GM23338 (cell line): Measurements from ENCODE around the gene SAA1. TPM values are rescaled to one million over a fixed set of nuclear protein-coding genes. Genes with fewer than 3 reads are reported as not detected.

ENCODE experiments used
- ATAC-seq: fragments of 200-7000 bp; cut with Tn5 transposase; 3 replicates; pipeline ENCODE4 v1.9.1; 2020
- DNase-seq: peaks from one replicate; pipeline ENCODE4 v3.0.0-alpha.2; 2015; ENCODE audit warnings: low spot score
- H2AFZ ChIP-seq: fragments of 200-600 bp; sonication (generic); 2 replicates; pipeline ENCODE4 v1.8.0; 2016; ENCODE audit warnings: antibody characterized with exemption, mild to moderate bottlenecking, moderate library complexity
- H3F3A ChIP-seq: fragments of 200-600 bp; sonication (generic); replicated peaks from 2 replicates; pipeline ENCODE4 v1.8.0; 2017; ENCODE audit warnings: antibody characterized with exemption, mixed run types, low read depth
- H3K27ac ChIP-seq: fragments of 200-600 bp; sonication (generic); 2 replicates; pipeline ENCODE4 v1.6.1; 2016; ENCODE audit warnings: low read depth
- H3K27me3 ChIP-seq: fragments of 200-600 bp; sonication (generic); 2 replicates; pipeline ENCODE4 v1.8.0; 2016; ENCODE audit warnings: mild to moderate bottlenecking, mixed run types, moderate library complexity; ENCODE audit not compliant: insufficient read depth
- H3K36me3 ChIP-seq: fragments of 200-600 bp; sonication (generic); 2 replicates; pipeline ENCODE4 v1.8.0; 2016; ENCODE audit warnings: mild to moderate bottlenecking; ENCODE audit not compliant: insufficient read depth
- H3K4me1 ChIP-seq: fragments of 200-600 bp; sonication (generic); 2 replicates; pipeline ENCODE4 v1.8.0; 2016; ENCODE audit warnings: mild to moderate bottlenecking, moderate library complexity; ENCODE audit not compliant: insufficient read depth
- H3K4me2 ChIP-seq: fragments of 200-600 bp; sonication (generic); 2 replicates; pipeline ENCODE4 v1.7.1; 2017; ENCODE audit warnings: mixed run types
- H3K4me3 ChIP-seq: fragments of 200-600 bp; sonication (generic); 2 replicates; pipeline ENCODE4 v1.6.1; 2016; ENCODE audit warnings: mixed run types
- H3K79me2 ChIP-seq: fragments of 200-600 bp; sonication (generic); replicated peaks from 2 replicates; pipeline ENCODE4 v1.8.0; 2017; ENCODE audit warnings: mild to moderate bottlenecking; ENCODE audit not compliant: insufficient read depth
- H3K9me2 ChIP-seq: fragments of 200-600 bp; sonication (generic); 2 replicates; pipeline ENCODE4 v1.8.0; 2017; ENCODE audit not compliant: insufficient read depth
- H4K20me1 ChIP-seq: fragments of 200-600 bp; sonication (generic); replicated peaks from 2 replicates; pipeline ENCODE4 v1.8.0; 2017; ENCODE audit warnings: mild to moderate bottlenecking; ENCODE audit not compliant: insufficient read depth
- H3K27ac Mint-ChIP-seq: 2 replicates; pipeline ENCODE4 v1.8.0; 2020; ENCODE audit warnings: inconsistent platforms, mild to moderate bottlenecking, moderate library complexity, mixed read lengths
- H3K27me3 Mint-ChIP-seq: 3 replicates; pipeline ENCODE4 v1.8.0; 2022; ENCODE audit warnings: low read depth, mild to moderate bottlenecking, moderate library complexity, mixed read lengths, inconsistent platforms; ENCODE audit not compliant: insufficient read depth, poor library complexity
- H3K36me3 Mint-ChIP-seq: 3 replicates; pipeline ENCODE4 v1.8.0; 2021; ENCODE audit warnings: low read depth, mild to moderate bottlenecking, inconsistent platforms, moderate library complexity, mixed read lengths
- H3K4me1 Mint-ChIP-seq: 3 replicates; pipeline ENCODE4 v1.8.0; 2020; ENCODE audit warnings: mild to moderate bottlenecking, inconsistent platforms, mixed read lengths
- H3K4me3 Mint-ChIP-seq: 3 replicates; pipeline ENCODE4 v1.8.0; 2021; ENCODE audit warnings: moderate library complexity, mild to moderate bottlenecking, inconsistent platforms, mixed read lengths
- H3K9me3 Mint-ChIP-seq: 3 replicates; pipeline ENCODE4 v1.8.0; 2020; ENCODE audit warnings: moderate library complexity, mild to moderate bottlenecking, inconsistent platforms, mixed read lengths
- CREB1 ChIP-seq: fragments of 250-450 bp; sonication (Bioruptor Pico); IDR thresholded peaks from 2 replicates; pipeline ENCODE4 v1.5.0; 2020; ENCODE audit warnings: low read depth, mild to moderate bottlenecking, moderate library complexity
- CTCF ChIP-seq, 2 experiments: fragments of 200-600 bp in 1 of 2; sonication (generic) in 1 of 2; conservative IDR thresholded peaks; 2 replicates each; pipeline versions ENCODE4 v1.5.1 to v1.6.1; 2016 to 2017; ENCODE audit warnings: antibody characterized with exemption in 2 of 2, low read depth in 2 of 2, mild to moderate bottlenecking in 2 of 2, moderate library complexity in 1 of 2
- ETS1 ChIP-seq: IDR thresholded peaks from 2 replicates; pipeline ENCODE4 v1.6.1; 2016; ENCODE audit warnings: antibody characterized with exemption
- EZH2 ChIP-seq: fragments of 200-600 bp; sonication (generic); IDR thresholded peaks from one replicate; pipeline ENCODE4 v1.8.0; 2017; ENCODE audit warnings: antibody characterized with exemption, mild to moderate bottlenecking, low read depth; ENCODE audit not compliant: unreplicated experiment
- EZH2phosphoT487 ChIP-seq: fragments of 200-600 bp; sonication (generic); IDR thresholded peaks from one replicate; pipeline ENCODE4 v1.8.1; 2018; ENCODE audit warnings: antibody characterized with exemption; ENCODE audit not compliant: unreplicated experiment
- JUNB ChIP-seq: IDR thresholded peaks from one replicate; pipeline ENCODE4 v1.6.1; 2016; ENCODE audit warnings: antibody characterized with exemption; ENCODE audit not compliant: unreplicated experiment
- NANOG ChIP-seq: IDR thresholded peaks from 2 replicates; pipeline ENCODE4 v1.6.1; 2016; ENCODE audit warnings: antibody characterized with exemption, borderline replicate concordance
- POLR2AphosphoS5 ChIP-seq: IDR thresholded peaks from 2 replicates; pipeline ENCODE4 v1.6.1; 2016; ENCODE audit warnings: antibody characterized with exemption, low read depth
- REST ChIP-seq: IDR thresholded peaks from one replicate; pipeline ENCODE4 v1.6.1; 2018; ENCODE audit warnings: antibody characterized with exemption; ENCODE audit not compliant: unreplicated experiment
- STAT1 ChIP-seq: IDR thresholded peaks from one replicate; pipeline ENCODE4 v1.6.1; 2016; ENCODE audit warnings: antibody characterized with exemption; ENCODE audit not compliant: unreplicated experiment
- ZNF114 ChIP-seq: fragments of 250-450 bp; sonication (Bioruptor Pico); IDR thresholded peaks from 2 replicates; pipeline ENCODE4 v1.5.0; 2020; ENCODE audit warnings: mild to moderate bottlenecking, moderate library complexity
- ZNF331 ChIP-seq: fragments of 250-450 bp; sonication (Bioruptor Pico); IDR thresholded peaks from 2 replicates; pipeline ENCODE4 v1.5.0; 2020; ENCODE audit warnings: low read depth, mild to moderate bottlenecking, moderate library complexity
- polyA plus RNA-seq: library from polyadenylated mRNA; unstranded; fragments of >200 nt; fragmentation: Nextera tagmentation; extraction: Ambion mirVana; gene quantifications from 2 replicates; pipeline ENCODE4 v1.2.1, GENCODE V29; 2016
- total RNA-seq: library from RNA; depleted of rRNA; stranded (reverse); fragments of >200 nt; shearing (Covaris generic); gene quantifications from 2 replicates; pipeline ENCODE4 v1.2.3, GENCODE V29; 2014

Gene SAA1
- total and polyA plus RNA-seq, 2 experiments from 2014 or later: not detected

- H3K9me3 Mint-ChIP-seq: no peaks in the 10 kb centered on the region
- Histone ChIP-seq H3K27me3 (no peaks in the 10 kb centered on the region), H3K9me2 (no peaks in the 10 kb centered on the region), H3K36me3 (peaks cover 16% of the 10 kb centered on the region), H2AFZ (no peak overlapping the region), H3K27ac (no peak overlapping the region), H3K4me2 (no peak overlapping the region), H4K20me1 (no peaks in the 10 kb centered on the region; the same call in none of the 2 replicates), H3F3A (no peaks in the 10 kb centered on the region), H3K4me1 (no peaks in the 10 kb centered on the region), H3K4me3 (no peak overlapping the region), H3K79me2 (peaks cover 76% of the 10 kb centered on the region)
- H3K4me3 Mint-ChIP-seq: no peak overlapping the region
- peak overlapping the region; percentile 90 for H3K27ac Mint-ChIP-seq
- ATAC-seq (no peak), DNase-seq (no peak)
- peaks cover 22% of the 10 kb centered on the region; the same call in 2 of the 3 replicates for H3K36me3 Mint-ChIP-seq
- peaks cover 8% of the 10 kb centered on the region; the same call in 2 of the 3 replicates for H3K4me1 Mint-ChIP-seq
- TF ChIP-seq EZH2phosphoT487: no peak
- TF ChIP-seq CTCF (conservative IDR thresholded peaks at IDR 0.05; ENCODE audit: low read depth in 2 of 2): no peak
- no peak for TF ChIP-seq EZH2
- H3K27me3 Mint-ChIP-seq: no peaks in the 10 kb centered on the region
These were observed 48.9 kb downstream of the SAA1 start for GRCh38 chr11:18314784-18315523.

GRCh38 chr11:18315893-18316292, 49.8 kb downstream of the SAA1 start:
- no peak overlapping the region for H2AFZ ChIP-seq
- H3K36me3 ChIP-seq: peaks cover 7% of the 10 kb centered on the region
- H3K4me3 Mint-ChIP-seq: no peak overlapping the region
- no peaks in the 10 kb centered on the region for H3K27me3 ChIP-seq
- no peaks in the 10 kb centered on the region for H3K9me2 ChIP-seq
- H3K27ac Mint-ChIP-seq: no peak overlapping the region
- DNase-seq (no peak), ATAC-seq (no peak)
- no peaks in the 10 kb centered on the region for H3K9me3 Mint-ChIP-seq
- H3K27me3 Mint-ChIP-seq: no peaks in the 10 kb centered on the region
- peaks cover 8% of the 10 kb centered on the region for H3K4me1 ChIP-seq
- H3K4me3 ChIP-seq: no peak overlapping the region
- peaks cover 85% of the 10 kb centered on the region for H3K79me2 ChIP-seq
- peaks cover 15% of the 10 kb centered on the region; the same call in 2 of the 3 replicates for H3K36me3 Mint-ChIP-seq
- H3K27ac ChIP-seq: no peak overlapping the region
- peaks cover 11% of the 10 kb centered on the region; the same call in 2 of the 3 replicates for H3K4me1 Mint-ChIP-seq
- no peaks in the 10 kb centered on the region; the same call in none of the 2 replicates for H4K20me1 ChIP-seq
- H3K4me2 ChIP-seq: no peak overlapping the region
- no peaks in the 10 kb centered on the region for H3F3A ChIP-seq
- TF ChIP-seq EZH2 (no peak), POLR2AphosphoS5 (no peak), ZNF114 (CRISPR knock-in tag) (no peak), CTCF (conservative IDR thresholded peaks at IDR 0.05; ENCODE audit: low read depth in 2 of 2) (no peak), REST (no peak), NANOG (no peak), JUNB (no peak), CREB1 (CRISPR knock-in tag) (no peak), STAT1 (no peak), ZNF331 (CRISPR knock-in tag) (no peak), ETS1 (no peak)
